GM23338 (cell line): ENCODE data around the gene USP17L29.
"Not testable (repeated sequence)": the region's sequence is repeated elsewhere in the genome, so short reads cannot be mapped to it uniquely, and the experiment has no call there.

ENCODE experiments used
- CREB1 ChIP-seq: fragments of 250-450 bp; sonication (Bioruptor Pico); IDR thresholded peaks from 2 replicates; pipeline ENCODE4 v1.5.0; 2020; ENCODE audit warnings: low read depth, mild to moderate bottlenecking, moderate library complexity
- CTCF ChIP-seq, 2 experiments: fragments of 200-600 bp in 1 of 2; sonication (generic) in 1 of 2; conservative IDR thresholded peaks; 2 replicates each; pipeline versions ENCODE4 v1.5.1 to v1.6.1; 2016 to 2017; ENCODE audit warnings: antibody characterized with exemption in 2 of 2, low read depth in 2 of 2, mild to moderate bottlenecking in 2 of 2, moderate library complexity in 1 of 2
- ETS1 ChIP-seq: IDR thresholded peaks from 2 replicates; pipeline ENCODE4 v1.6.1; 2016; ENCODE audit warnings: antibody characterized with exemption
- EZH2 ChIP-seq: fragments of 200-600 bp; sonication (generic); IDR thresholded peaks from one replicate; pipeline ENCODE4 v1.8.0; 2017; ENCODE audit warnings: antibody characterized with exemption, mild to moderate bottlenecking, low read depth; ENCODE audit not compliant: unreplicated experiment
- EZH2phosphoT487 ChIP-seq: fragments of 200-600 bp; sonication (generic); IDR thresholded peaks from one replicate; pipeline ENCODE4 v1.8.1; 2018; ENCODE audit warnings: antibody characterized with exemption; ENCODE audit not compliant: unreplicated experiment
- NANOG ChIP-seq: IDR thresholded peaks from 2 replicates; pipeline ENCODE4 v1.6.1; 2016; ENCODE audit warnings: antibody characterized with exemption, borderline replicate concordance
- POLR2AphosphoS5 ChIP-seq: IDR thresholded peaks from 2 replicates; pipeline ENCODE4 v1.6.1; 2016; ENCODE audit warnings: antibody characterized with exemption, low read depth
- REST ChIP-seq: IDR thresholded peaks from one replicate; pipeline ENCODE4 v1.6.1; 2018; ENCODE audit warnings: antibody characterized with exemption; ENCODE audit not compliant: unreplicated experiment
- ZNF331 ChIP-seq: fragments of 250-450 bp; sonication (Bioruptor Pico); IDR thresholded peaks from 2 replicates; pipeline ENCODE4 v1.5.0; 2020; ENCODE audit warnings: low read depth, mild to moderate bottlenecking, moderate library complexity
- ZNF462 ChIP-seq: fragments of 250-450 bp; sonication (Bioruptor Pico); IDR thresholded peaks from 2 replicates; pipeline ENCODE4 v1.5.0; 2020; ENCODE audit warnings: mild to moderate bottlenecking, moderate library complexity

GRCh38 chr4:9334358-9334757, 19.1 kb upstream of the USP17L29 start, which contains the start of gene USP17L26:
- not testable (repeated sequence) for TF ChIP-seq CTCF (conservative IDR thresholded peaks at IDR 0.05; ENCODE audit: low read depth in 2 of 2); POLR2AphosphoS5; REST; EZH2; NANOG; EZH2phosphoT487; ZNF331 (CRISPR knock-in tag); ETS1; CREB1 (CRISPR knock-in tag); ZNF462 (CRISPR knock-in tag)
